ENCODE data around the gene NTHL1.

The NTHL1 gene

DNA sequence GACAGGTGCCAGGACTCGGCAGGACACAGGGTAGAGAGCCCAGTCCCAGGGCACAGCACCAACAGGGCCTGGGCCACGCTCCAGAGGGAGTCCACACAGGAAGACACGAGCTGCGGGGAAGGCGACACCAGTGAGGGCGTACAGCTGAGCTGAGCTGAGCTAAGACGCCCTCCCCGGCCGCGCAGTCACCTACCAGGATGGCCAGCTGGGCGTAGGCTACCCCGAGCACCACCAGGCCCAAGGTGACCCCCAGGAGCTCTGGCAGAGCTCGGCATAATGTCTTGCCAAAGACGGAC, 42.8 kb upstream of the NTHL1 start:
- H3K79me2 ChIP-seq (ENCODE audit: insufficient read depth, low read length), result no peaks in the 10 kb centered on the region
- no peaks in the 10 kb centered on the region for H3K4me1 ChIP-seq (ENCODE audit: insufficient read depth, low read length)
- no peak overlapping the region for H2AFZ ChIP-seq (ENCODE audit: low read depth, low read length)
- H4K20me1 ChIP-seq (ENCODE audit: insufficient read depth, low read length), result peaks cover 16% of the 10 kb centered on the region
- no peak overlapping the region for H3K4me2 ChIP-seq (ENCODE audit: insufficient read depth, low read length)
- no peak for TF ChIP-seq EZH2 (IDR thresholded peaks at IDR 0.05; ENCODE audit: borderline replicate concordance, low read depth, low read length, severe bottlenecking)
- TF ChIP-seq, protein P1, sequence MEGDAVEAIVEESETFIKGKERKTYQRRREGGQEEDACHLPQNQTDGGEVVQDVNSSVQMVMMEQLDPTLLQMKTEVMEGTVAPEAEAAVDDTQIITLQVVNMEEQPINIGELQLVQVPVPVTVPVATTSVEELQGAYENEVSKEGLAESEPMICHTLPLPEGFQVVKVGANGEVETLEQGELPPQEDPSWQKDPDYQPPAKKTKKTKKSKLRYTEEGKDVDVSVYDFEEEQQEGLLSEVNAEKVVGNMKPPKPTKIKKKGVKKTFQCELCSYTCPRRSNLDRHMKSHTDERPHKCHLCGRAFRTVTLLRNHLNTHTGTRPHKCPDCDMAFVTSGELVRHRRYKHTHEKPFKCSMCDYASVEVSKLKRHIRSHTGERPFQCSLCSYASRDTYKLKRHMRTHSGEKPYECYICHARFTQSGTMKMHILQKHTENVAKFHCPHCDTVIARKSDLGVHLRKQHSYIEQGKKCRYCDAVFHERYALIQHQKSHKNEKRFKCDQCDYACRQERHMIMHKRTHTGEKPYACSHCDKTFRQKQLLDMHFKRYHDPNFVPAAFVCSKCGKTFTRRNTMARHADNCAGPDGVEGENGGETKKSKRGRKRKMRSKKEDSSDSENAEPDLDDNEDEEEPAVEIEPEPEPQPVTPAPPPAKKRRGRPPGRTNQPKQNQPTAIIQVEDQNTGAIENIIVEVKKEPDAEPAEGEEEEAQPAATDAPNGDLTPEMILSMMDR (IDR thresholded peaks at IDR 0.05; ENCODE audit: borderline replicate concordance, extremely low read depth, low read length, poor library complexity, severe bottlenecking), result no peak
- no peaks in the 10 kb centered on the region for H3K9me3 ChIP-seq (ENCODE audit: insufficient read depth, low read length, severe bottlenecking)
- ATAC-seq (ENCODE audit: insufficient read depth, low read depth) (no peak), DNase-seq (no peak)
- no peaks in the 10 kb centered on the region for H3K27me3 ChIP-seq (ENCODE audit: insufficient read depth, low read length, poor library complexity)
- no peak overlapping the region for H3K4me3 ChIP-seq (ENCODE audit: low read depth in 1 of 2, low read length in 2 of 2)
- no peak overlapping the region for H3K27ac ChIP-seq (ENCODE audit: low read length)
- no peak overlapping the region for H3K9ac ChIP-seq (ENCODE audit: low read depth, low read length)
- H3K36me3 ChIP-seq (ENCODE audit: insufficient read depth, low read length), result peaks cover 89% of the 10 kb centered on the region

DNA sequence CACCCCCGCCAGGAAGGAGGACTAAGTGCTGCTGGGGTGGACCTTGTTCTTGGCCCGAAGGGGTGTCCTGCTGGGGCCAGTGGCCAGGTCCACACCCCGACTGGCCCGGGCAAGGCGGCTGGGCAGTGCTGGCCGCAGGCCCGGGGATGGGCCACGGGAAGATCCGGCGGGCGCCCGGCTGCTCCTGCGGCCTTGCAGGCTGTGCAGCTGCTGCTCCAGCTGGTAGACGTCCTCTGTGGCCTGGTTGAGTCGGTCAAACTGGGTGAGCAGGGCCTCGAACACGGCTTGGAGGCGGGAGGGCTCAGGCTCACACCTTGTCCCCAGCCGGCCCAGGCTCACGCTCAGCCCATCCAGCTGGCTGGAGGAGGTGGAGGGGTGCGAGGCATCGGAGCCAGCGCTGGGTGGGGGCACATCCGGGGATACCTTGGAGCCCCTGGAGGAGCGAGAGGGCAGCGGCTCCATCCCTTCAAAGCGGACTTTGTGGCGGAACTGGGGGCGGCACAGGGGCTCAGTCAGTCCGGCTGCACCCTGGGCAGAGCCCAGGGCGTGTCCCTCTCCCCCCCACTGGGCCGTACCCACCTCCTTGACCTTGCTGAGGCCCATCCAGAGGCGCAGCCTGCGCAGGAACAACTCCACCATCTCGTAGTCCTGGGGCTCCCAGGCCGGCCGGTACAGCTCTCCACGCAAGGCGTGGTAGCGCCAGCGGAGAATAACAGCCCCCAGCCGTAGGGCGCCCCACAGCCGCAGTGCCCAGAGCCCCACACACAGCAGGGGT, 42.3 kb upstream of the NTHL1 start:
- Histone ChIP-seq H3K27ac (ENCODE audit: low read length) (no peak overlapping the region), H3K4me3 (ENCODE audit: low read depth in 1 of 2, low read length in 2 of 2) (no peak overlapping the region), H3K36me3 (ENCODE audit: insufficient read depth, low read length) (peaks cover 93% of the 10 kb centered on the region), H3K4me1 (ENCODE audit: insufficient read depth, low read length) (no peaks in the 10 kb centered on the region), H4K20me1 (ENCODE audit: insufficient read depth, low read length) (peaks cover 16% of the 10 kb centered on the region), H2AFZ (ENCODE audit: low read depth, low read length) (no peak overlapping the region), H3K79me2 (ENCODE audit: insufficient read depth, low read length) (no peaks in the 10 kb centered on the region), H3K27me3 (ENCODE audit: insufficient read depth, low read length, poor library complexity) (no peaks in the 10 kb centered on the region), H3K9me3 (ENCODE audit: insufficient read depth, low read length, severe bottlenecking) (no peaks in the 10 kb centered on the region), H3K4me2 (ENCODE audit: insufficient read depth, low read length) (no peak overlapping the region), H3K9ac (ENCODE audit: low read depth, low read length) (no peak overlapping the region)
- no peak for ATAC-seq (ENCODE audit: insufficient read depth, low read depth)
- TF ChIP-seq, protein P1 (IDR thresholded peaks at IDR 0.05; ENCODE audit: borderline replicate concordance, extremely low read depth, low read length, poor library complexity, severe bottlenecking), result no peak
- no peak for TF ChIP-seq EZH2 (IDR thresholded peaks at IDR 0.05; ENCODE audit: borderline replicate concordance, low read depth, low read length, severe bottlenecking)
- no peak for DNase-seq

DNA sequence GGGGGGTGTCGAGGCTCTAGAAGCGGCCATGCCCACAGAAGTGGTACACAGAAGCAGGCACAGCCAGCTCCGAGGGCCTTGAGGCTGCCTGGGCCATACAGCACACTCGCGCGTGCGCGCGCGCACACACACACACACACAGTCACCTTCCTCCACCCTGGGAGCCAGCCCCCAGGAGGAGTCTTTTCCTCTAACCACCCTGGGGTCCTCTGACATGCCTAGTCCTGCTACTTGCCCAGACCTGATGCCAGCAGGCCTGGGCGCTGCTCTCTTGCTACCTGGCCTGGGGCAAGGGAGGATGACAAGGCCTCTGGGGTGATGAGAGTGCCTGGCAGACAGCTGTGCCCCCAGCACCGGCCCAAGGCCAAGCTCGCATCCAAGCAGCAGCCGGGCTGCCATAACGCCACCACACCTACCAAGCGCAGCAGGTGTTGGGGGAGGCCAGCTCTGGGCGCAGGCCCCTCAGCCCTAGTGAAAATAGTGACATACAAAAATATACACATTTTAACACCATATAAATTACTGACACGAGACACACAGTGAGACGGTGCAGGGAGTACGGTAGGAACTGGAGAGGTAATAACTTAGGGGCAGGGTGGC, 41.2 kb upstream of the NTHL1 start:
- H2AFZ ChIP-seq (ENCODE audit: low read depth, low read length), result no peak overlapping the region
- DNase-seq (no peak), ATAC-seq (ENCODE audit: insufficient read depth, low read depth) (no peak)
- no peak overlapping the region for H3K27ac ChIP-seq (ENCODE audit: low read length)
- TF ChIP-seq EZH2 (IDR thresholded peaks at IDR 0.05; ENCODE audit: borderline replicate concordance, low read depth, low read length, severe bottlenecking), result no peak
- TF ChIP-seq, protein P1 (IDR thresholded peaks at IDR 0.05; ENCODE audit: borderline replicate concordance, extremely low read depth, low read length, poor library complexity, severe bottlenecking), result no peak
- H4K20me1 ChIP-seq (ENCODE audit: insufficient read depth, low read length), result peaks cover 16% of the 10 kb centered on the region
- H3K4me1 ChIP-seq (ENCODE audit: insufficient read depth, low read length), result no peaks in the 10 kb centered on the region
- H3K27me3 ChIP-seq (ENCODE audit: insufficient read depth, low read length, poor library complexity), result no peaks in the 10 kb centered on the region
- H3K36me3 ChIP-seq (ENCODE audit: insufficient read depth, low read length), result peaks cover 91% of the 10 kb centered on the region
- H3K4me3 ChIP-seq (ENCODE audit: low read depth in 1 of 2, low read length in 2 of 2), result no peak overlapping the region
- H3K79me2 ChIP-seq (ENCODE audit: insufficient read depth, low read length), result no peaks in the 10 kb centered on the region
- no peaks in the 10 kb centered on the region for H3K9me3 ChIP-seq (ENCODE audit: insufficient read depth, low read length, severe bottlenecking)
- H3K4me2 ChIP-seq (ENCODE audit: insufficient read depth, low read length), result no peak overlapping the region
- H3K9ac ChIP-seq (ENCODE audit: low read depth, low read length), result no peak overlapping the region

Measured in DND-41 (cell line).